H1 (cell line): ENCODE data around the gene GARNL3. TPM values are rescaled to one million over a fixed set of nuclear protein-coding genes. Genes with fewer than 3 reads are reported as not detected.

Experiments used
- CEBPB ChIP-seq: IDR thresholded peaks from 2 replicates; pipeline ENCODE4 v1.6.1; 2012; ENCODE audit warnings: low read depth, low read length
- CHD7 ChIP-seq: fragments of 300-600 bp; sonication (generic); IDR thresholded peaks from 2 replicates; pipeline ENCODE4 v1.7.1; 2012; ENCODE audit warnings: low read length, moderate library complexity, mild to moderate bottlenecking, inconsistent platforms; ENCODE audit not compliant: insufficient replicate concordance
- KDM1A ChIP-seq: fragments of 200-600, 300-600 bp; sonication (generic); IDR thresholded peaks from 2 replicates; pipeline ENCODE4 v1.7.1; 2016; ENCODE audit warnings: mild to moderate bottlenecking, low read length, borderline replicate concordance
- TEAD4 ChIP-seq: IDR thresholded peaks from 2 replicates; pipeline ENCODE4 v1.6.1; 2012; ENCODE audit warnings: low read depth, low read length, inconsistent platforms, mixed read lengths
- polyA plus RNA-seq, 7 experiments: library from polyadenylated mRNA; depleted of rRNA in 3 of 7; stranded (reverse) in 5 of 7; unstranded in 2 of 7; fragments of >200 nt in 5 of 7; fragments of 200-250 nt in 2 of 7; gene quantifications; 1 replicate in 5 of 7; 2 replicates in 1 of 7; 4 replicates in 1 of 7; pipeline versions ENCODE4 v1.2.1 to v1.2.3, GENCODE V29; 2011 to 2013; ENCODE audit warnings: missing spikeins in 2 of 7, mixed read lengths in 2 of 7
- total RNA-seq: library from RNA; stranded (reverse); fragmentation: NEBNext Ultra II Directional; extraction: Animal tissue kit (Norgen Biotek cat#: 25700); gene quantifications from 2 replicates; pipeline ENCODE4 v1.2.1, GENCODE V29; 2021

Gene GARNL3
- total and polyA plus RNA-seq, 2 of the 8 experiments (the other 6 are each of a cell fraction or from before 2014, with no cell fraction given), result 6.5 to 18.3 TPM

- TF ChIP-seq CHD7 (no peak), TEAD4 (no peak), KDM1A (no peak), CEBPB (no peak)
These were observed 127.6 kb downstream of the GARNL3 start (continued) for GRCh38 chr9:127392166-127392565.
